Epidermal melanocyte (primary cell): ENCODE data around the gene CD58.

Source experiments
- DNase-seq: peaks from one replicate; pipeline ENCODE4 v3.0.0; 2011; ENCODE audit warnings: low spot score; ENCODE audit not compliant: insufficient read length

CD58 gene

DNA sequence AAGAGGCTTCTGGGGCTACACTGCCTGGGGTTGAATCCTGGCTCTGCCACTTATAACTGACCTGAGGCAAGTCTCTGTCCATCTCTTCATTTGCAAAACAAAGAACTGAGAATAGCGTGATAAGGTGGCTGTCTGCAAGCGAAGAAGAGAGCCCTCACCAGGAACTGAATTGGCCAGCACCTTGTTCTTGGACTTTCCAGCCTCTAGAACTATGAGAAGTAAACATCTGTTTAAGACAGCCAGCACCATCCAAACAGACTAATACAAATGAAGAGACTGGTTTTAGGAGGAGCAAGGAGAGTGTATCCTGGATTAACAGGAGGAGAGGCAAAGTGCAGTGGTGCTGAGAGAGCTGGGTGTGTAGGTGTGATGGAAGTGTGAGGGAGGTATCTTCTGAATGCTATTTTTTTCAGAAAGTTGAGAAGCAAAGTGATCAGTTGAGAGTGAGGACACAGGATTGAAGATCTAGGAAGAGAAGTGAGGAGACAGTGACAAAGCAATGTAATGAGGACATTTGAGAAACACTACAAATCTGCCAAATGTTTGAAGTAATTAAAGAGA is 59.3 kb downstream of the CD58 start:
- no peak for DNase-seq

DNA sequence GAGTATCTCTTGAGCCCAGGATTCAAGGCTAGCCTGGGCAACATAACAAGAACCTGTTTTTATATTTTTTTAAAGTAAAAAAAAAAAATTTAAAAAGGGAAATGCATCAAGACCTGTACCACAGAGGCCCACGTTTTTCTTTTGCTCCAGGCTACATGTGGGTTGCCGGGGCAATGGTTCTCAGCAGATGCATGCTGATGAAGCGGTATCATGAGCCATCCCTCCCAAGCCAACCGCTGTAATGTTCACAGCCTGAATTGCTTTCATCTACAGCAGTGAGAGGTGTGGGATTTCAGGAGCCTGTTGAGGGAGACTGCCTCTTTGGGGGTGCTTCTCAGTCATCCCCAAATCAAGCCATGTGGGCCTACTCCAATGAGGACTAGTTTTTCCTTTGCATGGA is 60.5 kb downstream of the CD58 start:
- DNase-seq, result no peak

- no peak for DNase-seq
Observed at GRCh38 chr1:116508984-116509980, 61.5 kb downstream of the CD58 start.

DNA sequence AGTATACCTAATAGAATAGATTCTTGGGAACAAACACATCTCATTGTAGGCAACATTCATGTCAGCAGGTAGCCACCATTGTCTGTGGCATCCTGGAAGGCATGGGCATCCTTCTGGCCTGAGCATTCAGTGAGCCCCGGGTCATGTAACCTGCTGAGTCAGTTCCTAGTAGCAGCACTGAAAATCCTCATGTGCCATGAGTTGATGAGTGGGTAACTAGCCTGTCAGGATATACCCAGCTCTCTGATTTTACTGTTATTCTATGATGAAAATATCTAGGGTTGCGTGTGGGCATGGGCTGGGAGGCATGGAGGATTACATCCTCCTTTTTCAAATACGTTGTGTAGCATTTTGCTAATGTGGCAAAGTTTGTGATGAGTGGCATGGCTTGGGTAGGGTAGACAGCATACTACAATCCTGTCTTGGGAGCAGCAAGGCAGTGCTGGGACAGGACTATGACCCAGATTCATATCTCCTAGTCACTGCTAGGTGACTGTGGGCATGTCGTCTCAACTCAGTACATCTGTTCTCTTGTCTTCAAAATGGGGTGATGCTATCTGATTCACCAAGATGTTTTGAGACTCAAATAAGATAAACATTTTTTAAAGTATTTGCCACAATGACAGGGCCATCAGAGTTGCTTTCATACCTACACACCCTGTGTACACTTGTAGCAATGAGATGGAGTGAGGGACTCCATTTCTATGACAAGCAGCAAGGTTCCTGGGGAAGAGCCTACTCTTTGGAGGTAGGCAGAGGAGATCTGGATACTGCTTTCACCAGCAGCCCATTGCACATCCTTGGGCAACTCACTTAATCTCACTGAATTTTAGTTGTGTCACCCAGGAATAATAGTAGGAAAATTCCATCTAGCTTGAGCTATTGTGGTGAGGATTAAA is 62.5 kb downstream of the CD58 start:
- no peak for DNase-seq

DNA sequence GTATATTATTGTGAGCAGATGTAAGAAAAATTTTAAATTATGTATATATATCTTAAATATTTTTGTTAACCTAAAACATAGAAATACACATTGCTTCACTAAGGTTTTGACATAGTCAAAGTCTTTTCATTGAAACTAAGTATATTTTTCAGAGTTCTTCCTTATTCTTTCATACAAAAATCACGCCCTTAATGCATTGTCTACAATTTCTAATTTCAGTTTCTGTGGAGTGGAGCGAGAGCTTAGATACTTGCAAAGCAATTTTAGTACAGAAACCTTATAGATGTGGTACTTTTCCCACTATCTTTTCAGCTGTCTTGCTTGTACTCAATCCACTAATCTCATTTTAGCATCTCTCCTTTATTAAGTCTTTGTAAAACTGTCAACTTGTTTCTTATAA is 63.2 kb downstream of the CD58 start:
- DNase-seq, result no peak

DNA sequence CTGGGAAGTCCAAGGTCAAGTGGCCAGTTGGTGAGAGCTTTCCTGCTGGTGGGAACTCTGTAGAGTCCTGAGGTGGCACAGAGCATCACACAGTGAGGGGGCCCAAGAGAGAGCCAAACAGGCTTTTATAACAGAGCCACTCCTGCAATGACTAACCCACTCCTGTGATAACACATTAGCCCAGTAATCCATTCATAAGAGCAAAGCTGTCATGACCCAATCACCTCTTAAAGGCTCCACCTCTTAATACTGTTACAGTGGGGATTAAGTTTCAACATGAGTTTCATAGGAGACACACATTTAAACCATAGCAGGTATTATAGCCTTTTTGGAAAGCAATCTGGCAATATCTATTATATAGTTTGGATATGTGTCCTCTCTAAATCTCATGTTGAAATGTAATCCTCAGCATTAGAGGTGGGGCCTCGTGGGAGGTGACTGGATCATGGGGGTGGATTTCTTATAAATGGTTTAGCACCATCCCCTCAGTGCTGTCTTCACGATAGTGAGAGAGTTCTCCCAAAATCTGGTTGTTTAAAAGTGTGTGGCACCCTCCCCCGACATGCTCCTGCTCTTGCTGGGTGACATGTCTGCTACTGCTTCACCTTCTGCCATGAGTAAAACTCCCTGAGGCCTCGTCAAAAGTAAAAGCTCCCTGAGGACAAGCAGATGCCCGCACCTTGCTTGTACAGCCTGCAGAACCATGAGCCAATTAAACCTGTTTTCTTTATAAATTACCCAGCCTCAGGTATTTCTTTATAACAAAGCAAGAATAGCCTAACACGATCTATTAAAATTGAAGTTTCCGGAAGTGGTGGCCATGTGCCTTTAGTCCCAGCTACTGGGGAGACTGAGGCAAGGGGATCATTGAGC is 64.5 kb downstream of the CD58 start:
- DNase-seq, result no peak

DNA sequence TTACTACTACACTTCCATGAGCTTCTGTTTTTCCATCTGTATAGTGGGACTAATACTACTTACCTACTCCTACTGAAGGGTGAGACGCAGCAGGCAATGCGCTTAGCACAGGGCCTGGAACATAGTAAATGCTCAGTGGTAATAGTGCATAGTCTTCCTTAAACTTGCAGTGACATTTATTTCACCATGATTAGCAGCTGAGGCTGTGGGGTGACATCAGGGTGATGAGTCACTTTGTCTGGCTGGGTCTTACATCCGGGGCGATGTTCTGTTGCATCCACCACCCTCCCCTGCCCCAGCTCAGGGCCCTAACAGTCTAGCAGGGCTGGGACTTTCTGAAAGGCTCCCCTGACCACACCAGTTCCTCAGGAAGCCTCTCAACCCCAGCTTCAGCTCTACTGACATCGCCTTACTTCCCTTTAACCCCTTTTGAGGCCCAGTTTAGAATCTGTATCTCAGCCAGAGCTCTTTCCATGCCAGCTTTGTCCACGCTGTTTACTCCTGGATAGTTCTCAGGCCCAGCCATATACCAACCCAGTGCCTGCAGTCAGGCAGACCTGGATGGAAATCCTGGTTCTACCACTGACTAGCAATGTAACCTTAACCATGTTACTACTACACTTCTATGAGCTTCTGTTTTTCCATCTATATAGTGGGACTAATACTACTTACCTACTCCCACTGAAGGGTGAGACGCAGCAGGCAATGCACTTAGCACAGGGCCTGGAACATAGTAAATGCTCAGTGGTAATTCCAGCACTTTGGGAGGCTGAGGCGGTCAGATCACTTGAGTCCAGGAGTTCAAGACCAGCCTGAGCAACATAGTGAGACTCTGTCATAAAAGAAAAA is 66.3 kb downstream of the CD58 start:
- DNase-seq, result no peak

DNA sequence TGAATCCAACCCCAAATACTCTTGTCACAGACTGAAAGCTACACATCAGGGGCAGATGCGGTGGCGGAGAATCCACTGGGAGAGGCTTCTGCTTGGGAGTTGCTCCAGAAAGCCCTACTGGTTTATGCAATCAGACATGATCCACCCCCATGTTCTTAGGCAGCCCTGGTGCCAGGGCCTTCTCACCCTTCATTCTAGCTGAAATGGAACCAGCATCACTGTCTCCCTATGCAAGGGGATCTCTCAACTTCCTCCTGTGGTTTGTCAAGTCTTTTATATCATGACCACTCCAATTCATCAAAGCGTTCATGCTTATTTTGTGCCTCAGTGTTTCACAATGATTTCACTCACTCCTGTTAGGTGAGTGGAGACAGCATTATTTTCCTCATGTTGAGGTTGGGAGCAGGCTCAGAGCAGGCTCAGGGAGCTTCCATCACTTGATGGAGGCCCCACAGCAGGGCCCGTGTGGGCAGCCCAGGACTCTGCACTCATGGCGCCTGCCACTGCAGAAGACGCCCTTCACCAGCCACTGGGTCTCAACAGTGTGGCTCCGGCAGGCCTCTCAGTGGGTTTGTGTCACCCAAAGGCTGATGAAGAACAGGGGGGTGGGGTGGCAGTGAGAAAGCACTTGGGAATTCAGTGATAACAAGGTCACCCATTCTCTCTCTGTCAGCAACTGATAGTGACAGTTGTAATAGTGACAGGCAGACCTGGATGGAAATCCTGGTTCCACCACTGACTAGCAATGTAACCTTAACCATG is 67.1 kb downstream of the CD58 start:
- no peak for DNase-seq

GRCh38 chr1:116502671-116503314 is 68.0 kb downstream of the CD58 start:
- no peak for DNase-seq

- no peak for DNase-seq
Observed at GRCh38 chr1:116501870-116502244, 69.0 kb downstream of the CD58 start.

- DNase-seq, result no peak
Observed at GRCh38 chr1:116501125-116501869, 69.5 kb downstream of the CD58 start.

GRCh38 chr1:116498789-116499628 is 71.8 kb downstream of the CD58 start:
- peak; percentile 73 for DNase-seq

DNA sequence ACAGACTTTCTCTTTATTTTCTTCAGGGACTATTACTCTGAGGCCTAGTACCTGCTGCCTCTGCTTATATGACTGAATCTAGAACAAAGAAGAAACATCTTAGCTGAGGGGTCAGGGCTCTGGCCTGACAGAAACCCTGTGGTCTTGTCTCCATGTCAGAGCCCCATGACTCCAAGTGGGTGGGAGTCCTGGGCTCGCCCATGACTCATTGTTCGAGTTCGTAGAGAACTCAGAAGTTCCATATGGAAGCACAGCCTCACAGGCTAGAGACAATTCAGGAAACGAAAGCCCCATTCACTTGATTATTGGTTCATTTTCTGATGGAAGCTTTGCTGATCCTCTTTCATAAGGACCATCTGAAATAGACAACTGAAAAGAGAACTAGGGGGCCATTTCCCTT is 73.2 kb downstream of the CD58 start:
- DNase-seq, result no peak

DNA sequence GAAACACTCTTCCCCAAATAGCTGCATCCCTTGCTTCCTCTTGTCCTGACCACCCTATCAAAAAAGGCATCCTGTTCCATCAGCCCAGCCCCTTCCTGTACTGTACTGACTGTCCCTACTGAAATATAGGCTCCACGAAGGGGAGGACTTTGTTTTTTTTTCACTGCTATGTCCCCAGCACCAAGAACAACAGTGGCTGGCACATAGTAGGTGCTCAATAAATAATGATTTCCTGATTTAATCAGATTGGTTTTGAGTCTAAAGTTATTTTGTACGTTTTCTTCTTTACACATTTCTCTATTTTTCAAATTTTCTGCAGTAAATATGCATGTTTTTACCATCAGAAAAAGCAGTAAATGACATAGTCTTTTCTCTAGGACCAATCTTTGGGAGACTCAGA is 73.9 kb downstream of the CD58 start:
- no peak for DNase-seq

DNA sequence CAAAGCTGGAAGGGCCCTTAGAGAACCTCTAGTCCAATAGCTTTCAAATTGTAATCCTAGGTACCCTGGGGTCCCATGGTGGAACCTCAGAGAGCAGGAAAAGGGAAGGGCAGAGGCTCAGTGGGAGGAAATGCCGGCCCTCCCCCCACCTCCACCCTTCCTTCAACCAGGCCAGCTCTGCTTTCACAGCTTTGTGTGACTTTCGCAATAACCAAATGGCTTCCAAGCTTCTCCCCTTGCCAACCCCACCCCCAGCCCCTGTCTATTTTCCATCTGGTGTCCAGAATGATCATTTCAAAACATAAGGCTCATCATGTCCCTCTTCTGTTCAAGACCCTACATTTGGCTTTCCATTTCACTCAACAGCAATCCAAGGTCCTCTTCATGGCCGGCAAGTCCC is 74.4 kb downstream of the CD58 start:
- DNase-seq, result no peak

DNA sequence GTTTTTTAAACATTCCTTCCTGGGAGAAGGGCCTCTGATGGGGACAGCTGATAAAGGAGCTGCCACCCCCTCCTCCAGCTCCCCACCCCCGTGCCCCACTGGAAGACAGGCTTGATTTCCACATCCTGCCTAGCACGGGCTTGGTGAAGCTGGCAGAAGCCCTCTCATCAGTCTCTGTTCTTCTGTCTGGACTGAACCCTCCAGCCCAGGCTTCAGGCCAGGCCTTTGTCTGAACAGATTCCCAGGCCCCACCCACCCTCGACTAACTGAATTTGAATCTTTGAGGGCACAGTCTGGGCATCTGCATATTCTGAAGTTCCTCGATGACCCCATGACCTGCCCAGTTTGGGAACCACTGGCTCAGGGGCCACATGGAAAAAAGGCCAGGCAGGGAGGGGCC is 75.3 kb downstream of the CD58 start:
- no peak for DNase-seq

DNA sequence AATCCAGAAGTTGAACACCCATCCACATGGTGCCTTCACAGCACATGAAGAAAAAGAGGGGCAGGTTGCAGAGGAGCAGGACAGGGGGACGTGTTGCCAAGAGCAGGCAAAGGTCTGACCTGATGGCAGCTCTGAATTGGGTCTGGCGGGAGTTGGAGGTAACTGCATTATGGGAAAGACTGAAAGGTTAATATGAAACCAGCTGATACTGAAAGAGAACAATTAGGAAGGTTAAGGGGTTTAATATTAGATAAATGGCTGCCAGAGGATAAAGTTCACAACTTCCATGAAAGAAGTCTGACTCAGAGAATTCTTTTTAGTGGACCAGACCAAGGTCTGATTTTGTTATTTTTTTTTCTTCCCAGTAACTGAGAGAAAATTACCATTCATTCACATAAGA is 76.1 kb downstream of the CD58 start:
- DNase-seq, result no peak
